NB4 (cell line): ENCODE results near the gene ARPC2.
A peak's percentile ranks its signal among the peaks of the same experiment; 100 is the strongest.
"Not testable (repeated sequence)": the region's sequence is repeated elsewhere in the genome, so short reads cannot be mapped to it uniquely, and the experiment has no call there.

Source experiments
- DNase-seq: peaks from one replicate; pipeline ENCODE4 v3.0.0; 2010; ENCODE audit warnings: low read depth
- H3K4me3 ChIP-seq: one replicate; pipeline ENCODE4 v1.5.1; 2011; ENCODE audit warnings: mild to moderate bottlenecking, low read depth, low read length, moderate library complexity
- MYC ChIP-seq: IDR thresholded peaks from 2 replicates; pipeline ENCODE4 v1.6.1; 2011; ENCODE audit warnings: low read depth, low read length
- POLR2A ChIP-seq: IDR thresholded peaks from 2 replicates; pipeline ENCODE4 v1.6.1; 2011; ENCODE audit warnings: mild to moderate bottlenecking; ENCODE audit not compliant: insufficient read length; ENCODE audit errors: extremely low read depth
- TF ChIP-seq, protein P1 (sequence below): IDR thresholded peaks from one replicate; pipeline ENCODE4 v1.5.1; 2012; ENCODE audit warnings: low read depth, low read length
- TF ChIP-seq, protein P2 (sequence below): IDR thresholded peaks from 2 replicates; pipeline ENCODE4 v1.6.1; 2011; ENCODE audit warnings: low read depth, low read length

ARPC2 gene

DNA sequence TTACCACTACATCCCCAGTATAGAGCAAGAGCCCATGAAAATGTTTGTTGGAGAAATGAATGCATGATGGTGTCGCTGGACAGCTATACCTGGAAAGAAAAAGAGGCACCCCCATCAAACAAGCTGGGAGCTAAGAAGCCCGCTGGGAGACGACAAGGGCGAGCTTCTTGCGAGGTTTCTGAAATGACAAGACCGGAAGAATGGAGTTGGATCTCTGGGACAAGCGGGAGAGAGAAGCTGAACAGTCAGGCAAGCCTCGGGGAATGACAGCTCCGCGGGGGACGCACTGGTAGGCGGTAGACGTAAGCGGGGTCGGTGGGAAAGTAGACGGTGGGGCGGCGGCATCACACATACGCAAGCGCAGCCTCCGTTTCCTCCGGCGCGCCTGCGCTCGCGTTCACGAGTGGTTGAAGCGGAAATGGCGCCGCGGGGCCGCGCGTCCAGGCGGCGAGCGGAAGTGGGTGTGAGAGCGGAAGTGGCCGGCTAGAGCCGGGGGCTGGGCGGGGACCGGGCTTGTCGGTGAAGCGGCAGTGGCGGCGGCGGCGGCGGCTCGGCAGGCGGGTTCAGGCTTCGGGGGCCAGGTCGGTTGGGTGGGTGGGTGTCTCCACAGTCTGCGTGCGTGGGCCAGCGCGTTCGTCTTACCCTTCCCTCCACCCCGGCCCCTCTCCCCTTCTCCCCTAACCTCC is at the start of gene ARPC2:
ARPC2 (plus strand) TSS at position 516 of the 686 bp plus-strand sequence. CDS start 282 bp downstream, outside the sequence.
- peak within 1 kb of the TSS; percentile 98 for H3K4me3 ChIP-seq
- TF ChIP-seq, protein P1, sequence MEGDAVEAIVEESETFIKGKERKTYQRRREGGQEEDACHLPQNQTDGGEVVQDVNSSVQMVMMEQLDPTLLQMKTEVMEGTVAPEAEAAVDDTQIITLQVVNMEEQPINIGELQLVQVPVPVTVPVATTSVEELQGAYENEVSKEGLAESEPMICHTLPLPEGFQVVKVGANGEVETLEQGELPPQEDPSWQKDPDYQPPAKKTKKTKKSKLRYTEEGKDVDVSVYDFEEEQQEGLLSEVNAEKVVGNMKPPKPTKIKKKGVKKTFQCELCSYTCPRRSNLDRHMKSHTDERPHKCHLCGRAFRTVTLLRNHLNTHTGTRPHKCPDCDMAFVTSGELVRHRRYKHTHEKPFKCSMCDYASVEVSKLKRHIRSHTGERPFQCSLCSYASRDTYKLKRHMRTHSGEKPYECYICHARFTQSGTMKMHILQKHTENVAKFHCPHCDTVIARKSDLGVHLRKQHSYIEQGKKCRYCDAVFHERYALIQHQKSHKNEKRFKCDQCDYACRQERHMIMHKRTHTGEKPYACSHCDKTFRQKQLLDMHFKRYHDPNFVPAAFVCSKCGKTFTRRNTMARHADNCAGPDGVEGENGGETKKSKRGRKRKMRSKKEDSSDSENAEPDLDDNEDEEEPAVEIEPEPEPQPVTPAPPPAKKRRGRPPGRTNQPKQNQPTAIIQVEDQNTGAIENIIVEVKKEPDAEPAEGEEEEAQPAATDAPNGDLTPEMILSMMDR, result no peak
- TF ChIP-seq, protein P2, sequence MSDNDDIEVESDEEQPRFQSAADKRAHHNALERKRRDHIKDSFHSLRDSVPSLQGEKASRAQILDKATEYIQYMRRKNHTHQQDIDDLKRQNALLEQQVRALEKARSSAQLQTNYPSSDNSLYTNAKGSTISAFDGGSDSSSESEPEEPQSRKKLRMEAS, result peak; percentile 50
- TF ChIP-seq POLR2A (peak; percentile 70), MYC (peak; percentile 54; the same call in 1 of the 2 replicates)
- DNase-seq, result peak; percentile 99

DNA sequence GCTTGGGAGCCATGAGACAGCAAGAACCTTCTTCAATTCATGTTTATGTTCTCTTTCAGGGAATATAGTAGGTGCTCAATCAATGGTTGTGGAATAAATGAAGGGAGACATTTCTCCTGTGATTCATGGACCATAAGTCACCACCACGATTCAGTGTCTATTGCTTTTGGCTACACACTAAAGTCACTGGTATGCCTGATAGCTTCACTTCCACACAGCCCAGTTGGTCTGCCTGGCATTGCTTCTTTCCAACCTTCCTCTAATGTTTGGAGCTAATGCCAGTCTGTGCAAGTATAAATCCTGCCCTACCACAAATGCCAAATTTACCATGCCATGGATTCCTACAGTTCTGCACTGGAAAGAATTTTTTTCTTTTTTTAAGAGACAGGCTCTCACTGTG is 49.0 kb upstream of the ARPC2 start:
- TF ChIP-seq, protein P1, result no peak
- TF ChIP-seq MYC (no peak), POLR2A (no peak)
- TF ChIP-seq, protein P2, result no peak
- DNase-seq, result no peak
- no peak overlapping the region for H3K4me3 ChIP-seq

DNA sequence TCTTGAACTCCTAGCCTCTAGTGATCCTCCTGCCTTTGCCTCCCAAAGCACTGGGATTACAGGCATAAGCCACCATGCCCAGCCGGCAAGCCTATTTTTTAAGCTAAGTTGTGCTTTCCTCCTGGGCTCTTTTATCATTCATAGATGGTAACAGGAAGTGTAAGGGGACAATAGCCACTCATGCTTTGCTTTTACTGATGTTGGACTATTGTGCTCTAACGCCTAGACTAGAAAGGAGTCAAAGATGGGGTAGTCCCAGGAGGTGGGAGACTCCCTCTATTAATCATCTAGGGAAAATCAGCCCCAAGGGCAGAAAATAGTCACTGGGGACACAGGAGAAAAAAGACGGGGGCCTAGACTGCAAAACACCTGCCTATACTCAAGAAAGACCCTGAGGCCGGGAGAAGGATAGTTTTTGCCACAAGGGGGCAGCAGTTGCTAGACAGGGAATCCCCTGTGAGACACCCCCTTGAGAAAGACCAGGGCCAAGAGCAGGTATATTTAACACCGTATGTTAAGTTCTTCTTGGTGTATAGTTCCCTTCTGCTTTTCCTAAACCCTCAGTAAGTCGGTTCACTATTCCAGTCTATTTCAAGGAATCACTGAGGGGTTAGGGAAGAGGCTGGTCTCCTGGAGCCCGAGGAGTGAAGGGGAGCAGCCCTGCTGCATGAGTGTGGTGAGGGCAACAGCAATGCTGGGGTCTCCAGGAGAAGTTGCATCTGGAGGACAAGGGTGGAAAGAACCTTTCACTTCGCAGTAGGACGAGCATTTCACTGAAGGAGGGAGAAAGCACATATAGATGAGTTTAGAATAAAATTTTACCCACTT is 48.1 kb upstream of the ARPC2 start:
- peak; percentile 76 for DNase-seq
- TF ChIP-seq MYC, result no peak
- TF ChIP-seq, protein P1, result peak; percentile 94
- TF ChIP-seq, protein P2, result no peak
- TF ChIP-seq POLR2A, result no peak
- H3K4me3 ChIP-seq, result no peak overlapping the region

DNA sequence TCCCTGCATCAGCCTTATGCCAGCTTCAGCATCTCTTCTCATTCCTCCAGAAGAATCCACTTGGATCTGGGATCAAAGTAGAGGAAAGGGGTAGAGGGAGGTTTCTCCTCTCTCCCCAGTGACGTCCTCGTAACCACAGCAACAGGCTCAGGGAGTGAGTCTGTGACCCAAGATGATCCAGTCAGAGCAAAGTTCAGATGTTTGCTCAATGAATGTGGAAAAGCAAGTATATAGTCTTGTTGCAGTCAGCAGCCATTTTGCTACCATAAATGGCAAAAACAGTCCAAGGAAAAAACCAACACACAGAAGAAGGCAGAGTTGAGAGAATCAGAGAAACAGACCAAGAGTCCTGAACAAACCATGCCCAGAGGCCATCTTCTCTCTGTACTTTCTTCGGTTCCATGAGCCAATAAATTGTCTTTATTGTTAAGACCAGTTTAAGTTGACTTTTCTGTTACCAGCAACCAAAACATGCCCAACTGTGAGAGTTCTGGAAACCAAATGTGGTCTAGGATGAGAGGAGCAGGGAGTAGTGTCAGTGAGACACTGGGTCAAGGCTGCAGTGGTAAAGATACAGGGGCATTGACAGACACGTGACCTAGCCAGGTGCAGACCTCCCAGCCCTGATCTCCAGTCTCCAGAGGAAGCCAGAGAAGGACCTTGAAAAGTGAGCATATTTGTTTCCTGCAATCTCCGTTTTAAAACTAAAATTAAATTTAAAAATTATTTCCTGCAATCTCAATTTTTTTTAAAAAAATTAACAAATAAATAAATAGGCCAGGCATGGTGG is 47.0 kb upstream of the ARPC2 start:
- H3K4me3 ChIP-seq, result no peak overlapping the region
- no peak for DNase-seq
- TF ChIP-seq, protein P2, result no peak
- no peak for TF ChIP-seq MYC
- TF ChIP-seq POLR2A, result no peak
- TF ChIP-seq, protein P1, result no peak

DNA sequence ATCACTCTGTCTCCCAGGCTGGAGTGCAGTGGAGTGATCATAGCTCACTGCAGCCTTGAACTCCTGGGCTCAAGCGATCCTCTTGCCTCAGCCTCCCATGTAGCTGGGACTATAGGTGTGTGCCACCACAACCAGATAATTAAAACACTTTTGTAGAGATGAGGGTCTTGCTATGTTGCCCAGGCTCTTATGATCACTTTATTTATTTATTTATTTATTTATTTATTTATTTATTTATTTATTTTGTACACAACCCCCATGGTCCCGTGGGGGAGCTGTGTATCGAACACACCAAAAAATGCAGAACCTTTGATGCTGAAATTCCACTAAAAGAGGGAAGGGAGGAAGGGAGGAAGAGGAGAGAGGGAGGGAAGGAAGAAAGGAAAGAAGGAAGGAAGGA is 45.2 kb upstream of the ARPC2 start:
- DNase-seq, H3K4me3 ChIP-seq: not testable (repeated sequence)
